Fibroblast of the aortic adventitia (primary cell): ENCODE measurements around the gene GINS2. TPM values are rescaled to one million over a fixed set of nuclear protein-coding genes. Genes with fewer than 3 reads are reported as not detected.

Experiments
- DNase-seq: peaks from one replicate; pipeline ENCODE4 v3.0.0-alpha.2; 2010; ENCODE audit warnings: low read depth
- H3K4me3 ChIP-seq: 2 replicates; pipeline ENCODE4 v1.5.1; 2011; ENCODE audit warnings: low read depth, mild to moderate bottlenecking, control low read depth, low read length, moderate library complexity
- total RNA-seq: library from RNA; depleted of rRNA; stranded (reverse); fragments of >200 nt; gene quantifications from 2 replicates; pipeline ENCODE4 v1.2.3, GENCODE V29; 2012; ENCODE audit warnings: low replicate concordance
- TF ChIP-seq, protein P1 (sequence below): IDR thresholded peaks from 2 replicates; pipeline ENCODE4 v1.5.1; 2011; ENCODE audit warnings: mild to moderate bottlenecking, low read length, control low read depth, inconsistent platforms; ENCODE audit not compliant: insufficient read depth

The GINS2 gene
- total RNA-seq, 1 donor, result 19.1 TPM

DNA sequence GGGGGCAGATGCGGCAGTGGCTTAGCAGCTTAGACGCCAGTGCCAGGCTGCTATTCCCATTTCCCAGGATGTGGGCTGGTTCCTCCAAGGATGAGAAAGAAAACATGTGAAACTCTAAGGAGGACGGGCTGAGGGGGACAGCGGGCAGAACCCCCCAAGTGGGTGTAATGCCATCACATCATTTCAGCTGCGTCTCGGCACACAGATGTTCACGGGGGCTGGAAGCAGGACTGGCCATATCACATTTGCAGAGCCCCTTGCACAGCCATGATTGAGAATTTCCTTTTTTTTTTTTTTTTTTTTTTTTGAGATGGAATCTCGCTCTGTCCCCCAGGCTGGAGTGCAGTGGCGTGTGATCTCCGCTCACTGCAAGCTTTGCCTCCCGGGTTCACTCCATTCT is 15.3 kb upstream of the GINS2 start:
- DNase-seq, result no peak
- H3K4me3 ChIP-seq, result no peak overlapping the region
- TF ChIP-seq, protein P1, sequence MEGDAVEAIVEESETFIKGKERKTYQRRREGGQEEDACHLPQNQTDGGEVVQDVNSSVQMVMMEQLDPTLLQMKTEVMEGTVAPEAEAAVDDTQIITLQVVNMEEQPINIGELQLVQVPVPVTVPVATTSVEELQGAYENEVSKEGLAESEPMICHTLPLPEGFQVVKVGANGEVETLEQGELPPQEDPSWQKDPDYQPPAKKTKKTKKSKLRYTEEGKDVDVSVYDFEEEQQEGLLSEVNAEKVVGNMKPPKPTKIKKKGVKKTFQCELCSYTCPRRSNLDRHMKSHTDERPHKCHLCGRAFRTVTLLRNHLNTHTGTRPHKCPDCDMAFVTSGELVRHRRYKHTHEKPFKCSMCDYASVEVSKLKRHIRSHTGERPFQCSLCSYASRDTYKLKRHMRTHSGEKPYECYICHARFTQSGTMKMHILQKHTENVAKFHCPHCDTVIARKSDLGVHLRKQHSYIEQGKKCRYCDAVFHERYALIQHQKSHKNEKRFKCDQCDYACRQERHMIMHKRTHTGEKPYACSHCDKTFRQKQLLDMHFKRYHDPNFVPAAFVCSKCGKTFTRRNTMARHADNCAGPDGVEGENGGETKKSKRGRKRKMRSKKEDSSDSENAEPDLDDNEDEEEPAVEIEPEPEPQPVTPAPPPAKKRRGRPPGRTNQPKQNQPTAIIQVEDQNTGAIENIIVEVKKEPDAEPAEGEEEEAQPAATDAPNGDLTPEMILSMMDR, result no peak

DNA sequence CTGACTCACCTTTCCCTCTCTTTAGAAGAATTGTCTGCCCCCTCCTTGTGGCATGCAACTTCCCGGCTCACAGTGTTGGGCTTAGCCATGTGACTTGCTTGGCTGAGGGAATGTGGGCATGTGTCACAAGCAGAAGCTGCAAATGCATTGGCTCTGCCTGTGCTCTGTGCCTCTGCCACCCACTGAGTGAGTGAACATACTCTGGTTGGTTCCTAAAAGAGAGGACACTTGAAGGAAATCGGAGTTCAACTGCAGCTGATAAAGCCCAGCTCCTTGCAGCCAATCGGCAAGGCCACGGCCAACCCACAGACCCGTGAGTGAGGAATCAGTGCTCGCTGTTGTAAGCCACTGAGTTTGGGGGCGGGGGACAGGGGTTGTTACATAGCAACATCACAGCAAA is 10.9 kb upstream of the GINS2 start:
- TF ChIP-seq, protein P1, result no peak
- DNase-seq, result peak; percentile 45
- no peak overlapping the region for H3K4me3 ChIP-seq

DNA sequence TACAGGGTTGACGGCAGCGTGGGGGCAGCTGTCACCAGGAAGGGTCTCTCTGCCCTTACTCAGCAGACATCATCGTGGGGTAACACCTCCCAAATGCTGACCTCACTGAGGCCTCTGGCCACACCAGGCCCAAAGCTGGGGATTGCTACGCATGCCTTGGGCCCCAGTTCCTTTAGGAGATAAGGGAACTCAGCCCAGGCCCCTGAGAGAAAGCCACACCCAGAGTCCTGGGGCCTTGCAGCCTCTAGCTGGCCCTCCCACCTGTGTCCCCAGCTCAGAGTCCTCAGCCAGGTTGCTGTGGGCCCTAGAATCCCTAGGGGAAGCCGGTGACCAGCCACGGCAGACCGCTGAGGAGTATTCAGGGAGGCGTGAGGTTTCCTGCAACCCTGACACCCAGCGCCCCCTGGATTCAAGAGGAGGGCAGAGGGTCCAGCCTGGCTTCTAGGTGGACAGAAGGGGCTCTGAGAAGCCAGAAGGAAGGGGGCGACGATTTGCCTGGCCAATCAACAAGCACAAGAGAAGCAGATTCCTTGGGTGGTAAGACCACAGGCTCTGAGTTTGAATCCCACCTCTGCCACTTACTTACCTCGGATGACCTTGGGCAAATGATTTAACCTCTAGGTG is 10.3 kb upstream of the GINS2 start:
- H3K4me3 ChIP-seq, result no peak overlapping the region
- DNase-seq, result no peak
- TF ChIP-seq, protein P1, result no peak

DNA sequence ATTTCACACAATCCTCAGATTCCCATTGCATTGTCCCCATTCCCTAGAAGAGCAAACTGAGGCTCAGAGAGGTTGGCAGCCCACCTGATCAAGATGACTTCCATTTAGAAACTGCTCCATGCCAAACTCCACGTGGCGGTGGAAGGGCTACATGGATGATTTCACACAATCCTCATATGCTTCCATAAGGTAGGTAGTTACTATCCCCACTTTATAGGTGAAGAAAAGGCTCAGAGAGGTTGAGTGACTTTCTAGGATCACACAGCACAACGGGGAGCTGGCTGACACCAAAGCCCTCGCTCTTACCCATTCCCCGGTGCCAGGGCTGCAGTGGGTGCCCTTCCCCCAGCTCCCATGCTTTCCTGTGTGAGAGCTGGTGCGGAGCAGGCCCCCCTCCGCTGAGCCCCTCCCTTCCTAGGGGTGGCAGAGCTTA is 9.7 kb upstream of the GINS2 start:
- TF ChIP-seq, protein P1, result no peak
- H3K4me3 ChIP-seq, result no peak overlapping the region
- DNase-seq, result no peak

DNA sequence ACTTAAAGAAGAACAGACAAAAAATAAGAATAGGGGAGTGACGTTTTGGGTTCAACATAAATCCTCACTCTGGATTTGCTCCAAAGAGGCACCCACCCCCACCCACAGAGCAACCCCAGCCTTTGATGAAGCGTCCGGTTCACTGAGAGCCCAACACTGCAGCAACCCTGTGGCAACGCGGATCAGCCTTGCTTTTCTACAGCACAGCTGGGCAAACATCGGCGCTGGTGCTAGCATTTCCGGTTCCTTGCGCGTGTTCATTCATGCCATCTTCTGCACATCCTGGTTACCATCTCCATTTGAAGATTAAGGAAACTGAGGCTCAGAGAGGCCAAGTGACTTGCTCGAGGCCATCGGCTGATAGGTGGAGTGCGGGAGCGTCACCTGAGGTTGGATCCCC is 8.7 kb upstream of the GINS2 start:
- H3K4me3 ChIP-seq, result no peak overlapping the region
- no peak for DNase-seq
- TF ChIP-seq, protein P1, result no peak

DNA sequence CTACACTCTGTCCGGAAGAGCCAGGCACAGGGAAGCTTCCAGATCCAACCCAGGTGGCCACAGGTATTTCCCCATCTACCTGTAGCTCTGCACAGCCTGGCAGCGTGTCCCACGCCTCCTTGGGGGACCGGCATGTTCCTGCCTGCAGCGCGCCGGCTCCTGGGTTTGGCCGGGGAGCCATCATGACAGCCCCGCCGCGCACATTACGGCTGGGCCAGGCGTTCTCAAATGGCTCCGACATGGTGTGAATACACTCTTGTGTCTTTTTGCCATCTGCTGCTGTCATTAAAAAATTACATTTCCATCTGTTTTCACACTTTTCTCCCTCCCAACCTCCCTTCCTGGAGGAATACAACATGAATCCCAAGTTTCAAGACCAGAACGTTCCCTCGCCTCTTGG is 8.0 kb upstream of the GINS2 start:
- TF ChIP-seq, protein P1, result no peak
- H3K4me3 ChIP-seq, result no peak overlapping the region

More for the DNA sequence above, 8.0 kb upstream of the GINS2 start:
- no peak for DNase-seq
